Activated B cell treated with CpG ODN at 0.5 μM for 24 hours (primary cell): ENCODE measurements around the gene OR8B3. TPM values are rescaled to one million over a fixed set of nuclear protein-coding genes. Genes with fewer than 3 reads are reported as not detected.

ENCODE experiments used
- ATAC-seq: fragments of 200-7000 bp; cut with Tn5 transposase; one replicate; pipeline ENCODE4 v1.10.0; 2021; ENCODE audit warnings: low read depth, mild to moderate bottlenecking, moderate library complexity
- CTCF ChIA-PET: fragments of 350-600 bp; sonication (Branson Sonifier 250); formaldehyde crosslinking; loops from one replicate; lab custom pipeline; 2021; ENCODE audit warnings: antibody characterized with exemption; lab: Charles Lee
- POLR2A ChIA-PET: fragments of 350-600 bp; sonication (Branson Sonifier 250); formaldehyde crosslinking; loops from one replicate; lab custom pipeline; 2021; ENCODE audit warnings: antibody characterized with exemption; lab: Charles Lee
- DNase-seq: peaks from one replicate; pipeline ENCODE4 v3.0.0; 2022
- H3K27ac Mint-ChIP-seq: one replicate; pipeline ENCODE4 v1.8.0; 2020; ENCODE audit warnings: mixed read lengths
- H3K27me3 Mint-ChIP-seq: one replicate; pipeline ENCODE4 v1.8.0; 2021; ENCODE audit warnings: mixed read lengths
- H3K36me3 Mint-ChIP-seq: one replicate; pipeline ENCODE4 v1.8.0; 2021; ENCODE audit warnings: low read depth, mixed read lengths
- H3K4me1 Mint-ChIP-seq: one replicate; pipeline ENCODE4 v1.8.0; 2021; ENCODE audit warnings: mixed read lengths
- H3K4me3 Mint-ChIP-seq: one replicate; pipeline ENCODE4 v1.8.0; 2020; ENCODE audit warnings: mild to moderate bottlenecking, mixed read lengths
- H3K9me3 Mint-ChIP-seq: one replicate; pipeline ENCODE4 v1.8.0; 2020; ENCODE audit warnings: mixed read lengths
- intact Hi-C: fragments of 100-400 bp; cut with micrococcal nuclease; formaldehyde crosslinking; loops from one replicate; pipeline ENCODE4 v1.15.1; 2024
- total RNA-seq: library from RNA; stranded (reverse); gene quantifications from 2 replicates; pipeline ENCODE4 v1.2.3, GENCODE V29; 2022
- TF ChIP-seq, protein P1 (sequence below): fragments of 200-600 bp; IDR thresholded peaks from one replicate; pipeline ENCODE4 v1.8.0; 2022; ENCODE audit warnings: antibody characterized with exemption, mild to moderate bottlenecking

OR8B3 gene, protein sequence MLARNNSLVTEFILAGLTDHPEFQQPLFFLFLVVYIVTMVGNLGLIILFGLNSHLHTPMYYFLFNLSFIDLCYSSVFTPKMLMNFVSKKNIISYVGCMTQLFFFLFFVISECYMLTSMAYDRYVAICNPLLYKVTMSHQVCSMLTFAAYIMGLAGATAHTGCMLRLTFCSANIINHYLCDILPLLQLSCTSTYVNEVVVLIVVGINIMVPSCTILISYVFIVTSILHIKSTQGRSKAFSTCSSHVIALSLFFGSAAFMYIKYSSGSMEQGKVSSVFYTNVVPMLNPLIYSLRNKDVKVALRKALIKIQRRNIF
- not detected in 2 replicates for total RNA-seq

DNA sequence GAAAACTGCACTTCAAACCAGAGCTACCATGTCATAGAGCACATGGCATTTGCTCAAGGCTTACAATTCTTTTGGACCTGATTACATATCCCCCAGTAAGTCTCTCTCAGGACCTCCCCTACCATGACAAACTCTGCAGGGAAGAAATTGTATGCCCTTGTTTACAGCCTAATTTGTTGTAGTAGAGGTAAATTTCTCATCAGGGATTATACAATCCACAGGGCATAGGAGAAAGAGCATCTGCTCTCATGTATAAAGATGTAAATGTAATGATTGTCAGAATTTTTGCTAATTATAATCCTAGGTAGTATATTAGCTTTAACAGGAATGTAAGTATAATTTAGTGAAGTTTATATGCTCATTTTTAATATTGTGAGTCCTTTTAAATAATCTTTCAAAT is at the start of gene OR8B3:
TSS of gene OR8B3 (minus strand) at position 101 of the 400 bp plus-strand sequence. CDS start 1,673 bp downstream, outside the sequence.
- ChIA-PET POLR2A (no interaction called here), CTCF (no interaction called here)
- TF ChIP-seq, protein P1, sequence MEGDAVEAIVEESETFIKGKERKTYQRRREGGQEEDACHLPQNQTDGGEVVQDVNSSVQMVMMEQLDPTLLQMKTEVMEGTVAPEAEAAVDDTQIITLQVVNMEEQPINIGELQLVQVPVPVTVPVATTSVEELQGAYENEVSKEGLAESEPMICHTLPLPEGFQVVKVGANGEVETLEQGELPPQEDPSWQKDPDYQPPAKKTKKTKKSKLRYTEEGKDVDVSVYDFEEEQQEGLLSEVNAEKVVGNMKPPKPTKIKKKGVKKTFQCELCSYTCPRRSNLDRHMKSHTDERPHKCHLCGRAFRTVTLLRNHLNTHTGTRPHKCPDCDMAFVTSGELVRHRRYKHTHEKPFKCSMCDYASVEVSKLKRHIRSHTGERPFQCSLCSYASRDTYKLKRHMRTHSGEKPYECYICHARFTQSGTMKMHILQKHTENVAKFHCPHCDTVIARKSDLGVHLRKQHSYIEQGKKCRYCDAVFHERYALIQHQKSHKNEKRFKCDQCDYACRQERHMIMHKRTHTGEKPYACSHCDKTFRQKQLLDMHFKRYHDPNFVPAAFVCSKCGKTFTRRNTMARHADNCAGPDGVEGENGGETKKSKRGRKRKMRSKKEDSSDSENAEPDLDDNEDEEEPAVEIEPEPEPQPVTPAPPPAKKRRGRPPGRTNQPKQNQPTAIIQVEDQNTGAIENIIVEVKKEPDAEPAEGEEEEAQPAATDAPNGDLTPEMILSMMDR = no peak
- no peak within 1 kb of the TSS for H3K27ac Mint-ChIP-seq
- no peaks in the 10 kb centered on the region for H3K36me3 Mint-ChIP-seq
- H3K4me1 Mint-ChIP-seq = no peaks in the 10 kb centered on the region
- no peak for ATAC-seq
- intact Hi-C loops = no loop called here
- H3K9me3 Mint-ChIP-seq = no peaks in the 10 kb centered on the region
- no peak within 1 kb of the TSS for H3K4me3 Mint-ChIP-seq
- no peak for DNase-seq
- peaks cover 3% of the 10 kb centered on the region for H3K27me3 Mint-ChIP-seq

DNA sequence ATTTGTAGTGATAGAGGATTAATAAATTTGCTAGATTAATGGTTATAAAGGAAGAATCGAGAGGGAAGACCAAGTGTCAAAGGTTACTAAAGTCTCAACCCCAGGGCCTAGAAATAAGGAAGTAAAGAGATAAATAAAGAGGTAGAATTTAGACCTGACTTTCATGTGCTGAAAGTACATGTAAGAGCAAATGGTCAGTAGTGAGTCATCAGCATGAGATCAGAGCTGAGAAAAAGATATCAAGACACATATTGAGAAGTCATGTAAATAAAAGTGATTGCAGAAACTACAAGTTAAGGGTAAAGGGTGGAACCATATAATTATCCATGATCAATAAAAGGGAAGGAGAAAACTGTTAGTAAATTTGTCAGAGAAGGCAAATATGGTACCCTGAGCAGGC is 48.1 kb upstream of the OR8B3 start:
- intact Hi-C loops = no loop called here
- no peaks in the 10 kb centered on the region for H3K4me1 Mint-ChIP-seq
- H3K4me3 Mint-ChIP-seq = no peak overlapping the region
- no peaks in the 10 kb centered on the region for H3K9me3 Mint-ChIP-seq
- no peak for DNase-seq
- no peaks in the 10 kb centered on the region for H3K36me3 Mint-ChIP-seq
- ATAC-seq = no peak
- H3K27me3 Mint-ChIP-seq = peaks cover 10% of the 10 kb centered on the region
- TF ChIP-seq, protein P1 = no peak
- ChIA-PET POLR2A (no interaction called here), CTCF (no interaction called here)
- H3K27ac Mint-ChIP-seq = no peak overlapping the region

DNA sequence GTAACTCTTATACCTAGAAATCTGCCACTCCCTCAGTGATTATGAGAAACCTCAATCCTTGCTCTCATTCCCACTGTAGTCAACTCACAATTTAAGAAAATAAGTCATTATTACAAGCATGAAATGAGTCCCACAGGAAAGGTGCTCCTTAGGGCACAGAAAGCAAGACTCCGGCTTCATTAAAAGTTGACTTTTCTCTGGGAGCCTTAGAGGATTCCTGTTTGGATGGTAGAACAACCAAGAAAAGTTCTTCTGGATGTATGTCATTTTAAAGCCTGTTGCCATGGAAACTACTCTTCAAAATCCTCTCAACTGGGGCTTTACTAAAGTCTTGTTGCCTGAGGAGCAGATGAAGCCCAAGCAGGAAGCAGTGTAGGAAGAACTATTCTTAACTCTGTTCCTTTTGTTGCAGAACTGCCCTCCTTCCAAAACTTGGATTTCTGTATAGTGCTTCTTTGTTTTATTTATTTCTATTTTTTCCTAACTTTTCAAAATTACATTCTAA is 46.9 kb upstream of the OR8B3 start, which contains the start of gene OR8B8:
TSS of gene OR8B8 (minus strand) at position 51 of the 505 bp plus-strand sequence. CDS start 4,611 bp downstream, outside the sequence.
- intact Hi-C loops = no loop called here
- H3K36me3 Mint-ChIP-seq = no peaks in the 10 kb centered on the region
- ATAC-seq = no peak
- no peak within 1 kb of the TSS for H3K4me3 Mint-ChIP-seq
- H3K27ac Mint-ChIP-seq = no peak within 1 kb of the TSS
- H3K27me3 Mint-ChIP-seq = peaks cover 10% of the 10 kb centered on the region
- TF ChIP-seq, protein P1 = no peak
- CTCF ChIA-PET = no interaction called here
- H3K9me3 Mint-ChIP-seq = no peaks in the 10 kb centered on the region
- H3K4me1 Mint-ChIP-seq = no peaks in the 10 kb centered on the region
- DNase-seq = no peak
- POLR2A ChIA-PET = no interaction called here

DNA sequence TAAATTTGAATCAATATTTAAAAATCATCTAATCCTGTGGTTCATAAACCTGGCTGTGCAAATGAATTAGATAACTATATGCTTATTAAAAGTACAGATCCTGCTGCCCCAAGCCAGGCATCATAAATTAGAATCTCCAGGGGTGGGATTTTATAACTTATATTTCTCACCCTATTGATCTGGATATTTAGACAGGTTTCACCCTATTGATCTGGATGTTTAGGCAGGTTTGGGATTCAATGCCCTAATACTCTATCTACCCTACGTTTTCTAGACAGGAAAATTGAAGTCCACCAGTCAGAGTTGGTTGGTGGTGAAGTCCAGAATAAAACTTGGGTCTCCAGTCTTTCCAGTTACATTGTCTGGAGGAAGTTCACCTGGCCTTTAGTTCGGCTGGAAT is 44.0 kb upstream of the OR8B3 start:
- no peak for DNase-seq
- H3K27me3 Mint-ChIP-seq = peaks cover 11% of the 10 kb centered on the region
- no peak overlapping the region for H3K4me3 Mint-ChIP-seq
- no peaks in the 10 kb centered on the region for H3K36me3 Mint-ChIP-seq
- intact Hi-C loops = no loop called here
- ChIA-PET POLR2A (no interaction called here), CTCF (no interaction called here)
- TF ChIP-seq, protein P1 = no peak
- no peaks in the 10 kb centered on the region for H3K4me1 Mint-ChIP-seq
- H3K9me3 Mint-ChIP-seq = no peaks in the 10 kb centered on the region
- ATAC-seq = no peak
- no peak overlapping the region for H3K27ac Mint-ChIP-seq

DNA sequence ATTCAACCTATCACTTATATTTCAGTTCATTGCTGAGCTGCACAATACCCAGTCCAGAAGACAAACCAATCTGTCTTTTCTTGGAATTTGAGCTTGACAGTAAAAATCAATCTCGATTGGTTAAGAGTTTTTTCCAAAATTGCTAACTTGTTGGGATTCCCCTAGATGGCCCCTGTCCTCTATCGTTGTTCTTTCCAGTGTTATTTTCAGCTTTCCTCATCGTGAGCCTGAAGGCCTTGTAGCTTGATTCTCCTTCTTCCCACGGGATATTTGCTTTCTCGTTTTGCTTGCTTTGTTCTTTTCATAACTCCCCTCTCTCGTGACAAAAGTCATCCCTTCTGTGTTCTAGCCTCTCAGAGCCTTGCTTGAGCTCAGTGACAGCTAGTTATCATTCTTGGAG is 43.6 kb upstream of the OR8B3 start:
- ChIA-PET CTCF (no interaction called here), POLR2A (no interaction called here)
- intact Hi-C loops = no loop called here
- H3K27ac Mint-ChIP-seq = no peak overlapping the region
- DNase-seq (no peak), ATAC-seq (no peak)
- H3K4me3 Mint-ChIP-seq = no peak overlapping the region
- no peaks in the 10 kb centered on the region for H3K36me3 Mint-ChIP-seq
- TF ChIP-seq, protein P1 = no peak
- H3K27me3 Mint-ChIP-seq = peaks cover 11% of the 10 kb centered on the region
- no peaks in the 10 kb centered on the region for H3K9me3 Mint-ChIP-seq
- H3K4me1 Mint-ChIP-seq = no peaks in the 10 kb centered on the region
